ENCODE results near the gene SH3D19.

Gene SH3D19

DNA sequence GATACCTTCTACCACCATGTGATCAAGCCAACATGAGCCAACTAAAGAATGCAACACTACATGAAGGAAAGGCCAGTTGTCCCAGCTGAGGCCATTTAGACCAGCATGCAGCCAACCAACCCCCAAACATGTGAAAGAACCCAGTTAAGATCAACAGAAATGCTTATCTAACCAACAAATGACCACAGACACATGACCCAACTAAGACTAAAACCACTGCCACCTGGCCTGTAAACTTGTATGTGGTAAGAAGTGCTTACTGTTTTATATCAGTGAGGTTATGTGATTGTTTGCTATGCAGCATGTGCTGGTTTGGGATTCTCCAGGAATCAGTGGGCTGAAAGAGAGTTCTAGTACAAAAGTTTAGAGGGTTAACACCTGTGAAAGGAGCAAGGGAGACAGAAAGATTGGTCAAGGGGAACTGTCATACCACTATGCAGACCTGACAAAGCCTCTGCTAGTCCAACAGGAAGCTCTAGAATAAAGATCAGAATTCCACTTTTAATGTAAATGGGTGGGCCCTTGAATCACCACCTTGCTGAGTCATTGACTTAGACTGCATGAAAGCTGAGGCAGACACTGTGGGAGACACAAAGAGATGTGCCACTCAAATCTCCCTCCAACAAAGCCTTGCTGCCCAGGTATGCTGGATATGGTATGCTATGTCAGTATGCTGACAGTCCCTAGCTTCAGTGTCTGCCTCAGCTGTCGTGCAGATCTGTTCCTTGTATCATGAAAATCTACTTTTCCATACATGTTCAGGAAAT is 6.1 kb upstream of the SH3D19 start:
- no peak for DNase-seq (ENCODE audit: low read depth)
- TF ChIP-seq, protein P1, sequence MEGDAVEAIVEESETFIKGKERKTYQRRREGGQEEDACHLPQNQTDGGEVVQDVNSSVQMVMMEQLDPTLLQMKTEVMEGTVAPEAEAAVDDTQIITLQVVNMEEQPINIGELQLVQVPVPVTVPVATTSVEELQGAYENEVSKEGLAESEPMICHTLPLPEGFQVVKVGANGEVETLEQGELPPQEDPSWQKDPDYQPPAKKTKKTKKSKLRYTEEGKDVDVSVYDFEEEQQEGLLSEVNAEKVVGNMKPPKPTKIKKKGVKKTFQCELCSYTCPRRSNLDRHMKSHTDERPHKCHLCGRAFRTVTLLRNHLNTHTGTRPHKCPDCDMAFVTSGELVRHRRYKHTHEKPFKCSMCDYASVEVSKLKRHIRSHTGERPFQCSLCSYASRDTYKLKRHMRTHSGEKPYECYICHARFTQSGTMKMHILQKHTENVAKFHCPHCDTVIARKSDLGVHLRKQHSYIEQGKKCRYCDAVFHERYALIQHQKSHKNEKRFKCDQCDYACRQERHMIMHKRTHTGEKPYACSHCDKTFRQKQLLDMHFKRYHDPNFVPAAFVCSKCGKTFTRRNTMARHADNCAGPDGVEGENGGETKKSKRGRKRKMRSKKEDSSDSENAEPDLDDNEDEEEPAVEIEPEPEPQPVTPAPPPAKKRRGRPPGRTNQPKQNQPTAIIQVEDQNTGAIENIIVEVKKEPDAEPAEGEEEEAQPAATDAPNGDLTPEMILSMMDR (conservative IDR thresholded peaks at IDR 0.05; ENCODE audit: low read depth, low read length) = no peak
- H3K4me3 ChIP-seq (ENCODE audit: low read length) = no peak overlapping the region

DNA sequence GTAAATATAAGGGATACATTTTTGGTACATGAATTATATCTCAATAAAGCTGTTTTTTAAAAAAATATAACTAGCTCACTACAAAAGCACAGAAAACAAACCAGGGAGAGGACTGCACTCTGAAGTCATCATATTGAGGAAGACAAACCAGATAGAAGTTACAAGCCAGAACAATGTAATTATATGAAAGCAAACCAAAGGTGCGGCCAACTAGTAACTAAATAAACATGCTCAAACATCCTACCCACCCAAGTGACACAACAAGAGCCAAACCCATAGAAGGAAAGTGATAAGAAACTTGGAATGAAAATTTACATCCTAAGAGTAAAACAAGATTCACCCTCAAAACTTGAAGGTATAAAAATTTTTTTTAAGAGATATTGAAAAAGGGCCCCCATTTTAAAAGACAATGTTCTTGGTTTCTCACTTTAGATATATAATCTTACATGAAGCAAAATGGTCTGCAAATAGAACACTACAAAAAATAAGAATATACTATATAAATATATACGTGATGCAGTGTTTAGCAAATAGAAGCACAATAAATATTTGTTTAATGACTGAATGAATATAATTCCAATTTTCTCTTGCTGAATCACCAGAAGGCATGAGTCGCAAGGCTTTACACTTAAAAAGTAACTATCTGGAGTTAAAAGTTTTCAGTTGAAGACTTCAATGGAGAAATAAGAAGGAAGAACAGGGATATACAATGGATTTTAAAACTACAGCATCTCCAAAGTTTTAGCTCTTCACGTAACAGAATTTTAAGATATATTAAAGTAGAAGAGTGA is 4.0 kb upstream of the SH3D19 start:
- H3K4me3 ChIP-seq (ENCODE audit: low read length) = no peak overlapping the region
- DNase-seq (ENCODE audit: low read depth) = no peak
- TF ChIP-seq, protein P1 (conservative IDR thresholded peaks at IDR 0.05; ENCODE audit: low read depth, low read length) = no peak

DNA sequence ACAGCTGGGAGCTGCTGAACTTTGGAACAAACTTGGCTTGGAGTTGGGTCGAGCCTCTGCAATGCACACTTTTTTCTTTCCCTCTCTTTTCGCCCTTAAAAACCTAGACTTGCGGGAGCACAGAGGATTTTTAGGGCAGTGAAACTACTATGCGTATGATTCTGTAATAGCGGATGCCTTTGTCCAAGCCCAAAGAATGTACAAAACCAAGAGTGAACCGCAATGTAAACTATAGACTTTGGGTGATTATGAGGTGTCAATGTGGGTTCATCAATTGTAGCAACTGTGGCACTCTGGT is 493 bp upstream of the SH3D19 start:
- no peak for DNase-seq (ENCODE audit: low read depth)
- H3K4me3 ChIP-seq (ENCODE audit: low read length) = peak overlapping the region; percentile 74
- TF ChIP-seq, protein P1 (conservative IDR thresholded peaks at IDR 0.05; ENCODE audit: low read depth, low read length) = no peak

DNA sequence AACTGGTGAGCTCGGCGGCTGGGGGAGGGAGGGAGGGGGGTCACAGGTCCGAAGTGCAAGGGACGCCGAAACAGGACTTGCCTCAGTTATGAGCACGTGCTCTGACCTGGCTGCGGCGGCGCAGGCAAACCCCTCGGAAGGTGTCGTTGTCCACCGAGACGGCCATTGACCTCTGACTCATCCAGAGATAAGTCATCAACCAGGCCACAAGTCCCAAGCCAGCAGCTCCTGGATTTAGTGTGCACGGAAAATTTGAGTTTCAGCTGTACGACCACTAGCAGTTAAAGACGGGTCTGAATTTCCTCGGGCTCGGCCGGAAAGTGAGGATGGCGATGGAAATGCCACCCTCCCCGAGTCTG is 674 bp downstream of the SH3D19 start:
- TF ChIP-seq, protein P1 (conservative IDR thresholded peaks at IDR 0.05; ENCODE audit: low read depth, low read length) = no peak
- DNase-seq (ENCODE audit: low read depth) = no peak
- H3K4me3 ChIP-seq (ENCODE audit: low read length) = peak overlapping the region; percentile 74

DNA sequence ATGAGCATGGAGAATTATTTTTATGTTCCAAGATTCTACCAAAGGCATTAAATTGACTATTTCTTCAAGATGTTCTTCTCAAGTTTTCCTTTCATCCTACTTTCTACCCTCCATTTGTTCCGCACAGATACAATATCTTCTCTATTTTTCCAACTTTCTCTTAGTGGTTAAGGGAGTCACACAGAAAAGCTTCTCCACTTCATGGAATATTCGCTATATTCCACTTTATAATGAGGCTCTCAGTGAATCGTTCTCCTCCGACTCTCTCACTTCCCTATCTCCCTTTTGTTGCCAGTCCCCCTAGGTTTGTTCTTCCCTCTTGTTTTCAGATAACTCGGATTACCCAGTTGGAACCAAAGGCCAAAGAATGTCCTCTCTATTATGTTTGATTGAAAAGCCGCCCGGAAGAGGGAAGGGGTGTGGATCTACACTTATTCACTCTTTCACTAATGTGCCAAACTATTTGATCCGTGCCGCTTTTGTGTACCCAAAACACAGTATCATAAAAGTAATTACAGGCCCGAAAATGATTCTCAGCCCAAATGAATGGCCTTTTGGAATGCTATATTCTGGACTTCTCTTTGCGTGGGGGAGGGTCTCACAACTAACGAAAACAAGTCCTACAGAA is 1.2 kb downstream of the SH3D19 start:
- no peak for DNase-seq (ENCODE audit: low read depth)
- TF ChIP-seq, protein P1 (conservative IDR thresholded peaks at IDR 0.05; ENCODE audit: low read depth, low read length) = no peak
- peak overlapping the region; percentile 74 for H3K4me3 ChIP-seq (ENCODE audit: low read length)

DNA sequence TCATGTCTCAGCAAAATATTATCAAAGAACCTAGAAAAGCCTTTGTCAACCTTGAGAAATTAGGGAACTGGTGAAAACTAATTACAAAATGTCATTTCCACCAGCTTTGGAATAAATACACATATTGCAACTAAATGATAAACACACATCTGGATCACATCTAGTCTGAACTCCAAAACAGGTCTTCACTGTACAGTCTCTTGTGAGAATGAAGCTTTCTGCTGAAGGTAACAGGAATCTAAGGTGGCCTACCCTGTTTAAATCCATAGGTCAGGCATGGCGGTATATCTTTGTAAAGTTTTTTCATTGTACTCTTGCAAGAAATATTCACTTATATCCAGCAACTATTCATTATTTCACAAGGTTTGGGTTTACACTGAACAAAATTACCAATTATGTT is 1.7 kb downstream of the SH3D19 start:
- DNase-seq (ENCODE audit: low read depth) = no peak
- TF ChIP-seq, protein P1 (conservative IDR thresholded peaks at IDR 0.05; ENCODE audit: low read depth, low read length) = no peak
- H3K4me3 ChIP-seq (ENCODE audit: low read length) = peak overlapping the region; percentile 74
